HEK293T (cell line): ENCODE results near the gene STXBP6.

Experiments
- BHLHE40 ChIP-seq: fragments of 450-650 bp; IDR thresholded peaks from 2 replicates; pipeline ENCODE4 v1.6.1; 2016; ENCODE audit warnings: mild to moderate bottlenecking, moderate library complexity, borderline replicate concordance
- ELF4 ChIP-seq: fragments of 450-650 bp; IDR thresholded peaks from 2 replicates; pipeline ENCODE4 v1.6.1; 2017; ENCODE audit warnings: antibody characterized with exemption
- FOXA1 ChIP-seq: fragments of 450-650 bp; IDR thresholded peaks from 2 replicates; pipeline ENCODE4 v1.6.1; 2016; ENCODE audit warnings: mild to moderate bottlenecking
- FOXK2 ChIP-seq: fragments of 450-650 bp; IDR thresholded peaks from 2 replicates; pipeline ENCODE4 v1.6.1; 2016; ENCODE audit warnings: mild to moderate bottlenecking
- FOXM1 ChIP-seq: fragments of 450-650 bp; IDR thresholded peaks from 2 replicates; pipeline ENCODE4 v1.6.1; 2017; ENCODE audit warnings: mild to moderate bottlenecking, borderline replicate concordance
- HDGF ChIP-seq: fragments of 450-650 bp; IDR thresholded peaks from 2 replicates; pipeline ENCODE4 v1.6.1; 2017; ENCODE audit warnings: antibody characterized with exemption, borderline replicate concordance
- L3MBTL2 ChIP-seq: fragments of 450-650 bp; conservative IDR thresholded peaks from 2 replicates; pipeline ENCODE4 v1.6.1; 2016; ENCODE audit warnings: mild to moderate bottlenecking
- NFRKB ChIP-seq: fragments of 450-650 bp; IDR thresholded peaks from 2 replicates; pipeline ENCODE4 v1.6.1; 2016; ENCODE audit warnings: mild to moderate bottlenecking, moderate library complexity
- SP1 ChIP-seq: fragments of 450-650 bp; IDR thresholded peaks from 2 replicates; pipeline ENCODE4 v1.6.1; 2017
- SUZ12 ChIP-seq: fragments of 450-650 bp; IDR thresholded peaks from 2 replicates; pipeline ENCODE4 v1.6.1; 2016; ENCODE audit warnings: mild to moderate bottlenecking
- TARDBP ChIP-seq: fragments of 450-650 bp; IDR thresholded peaks from 2 replicates; pipeline ENCODE4 v1.6.1; 2016
- ZNF384 ChIP-seq: fragments of 450-650 bp; IDR thresholded peaks from 2 replicates; pipeline ENCODE4 v1.6.1; 2016
- TF ChIP-seq, protein P1 (sequence below): fragments of 450-650 bp; IDR thresholded peaks from 2 replicates; pipeline ENCODE4 v1.6.1; 2016

DNA sequence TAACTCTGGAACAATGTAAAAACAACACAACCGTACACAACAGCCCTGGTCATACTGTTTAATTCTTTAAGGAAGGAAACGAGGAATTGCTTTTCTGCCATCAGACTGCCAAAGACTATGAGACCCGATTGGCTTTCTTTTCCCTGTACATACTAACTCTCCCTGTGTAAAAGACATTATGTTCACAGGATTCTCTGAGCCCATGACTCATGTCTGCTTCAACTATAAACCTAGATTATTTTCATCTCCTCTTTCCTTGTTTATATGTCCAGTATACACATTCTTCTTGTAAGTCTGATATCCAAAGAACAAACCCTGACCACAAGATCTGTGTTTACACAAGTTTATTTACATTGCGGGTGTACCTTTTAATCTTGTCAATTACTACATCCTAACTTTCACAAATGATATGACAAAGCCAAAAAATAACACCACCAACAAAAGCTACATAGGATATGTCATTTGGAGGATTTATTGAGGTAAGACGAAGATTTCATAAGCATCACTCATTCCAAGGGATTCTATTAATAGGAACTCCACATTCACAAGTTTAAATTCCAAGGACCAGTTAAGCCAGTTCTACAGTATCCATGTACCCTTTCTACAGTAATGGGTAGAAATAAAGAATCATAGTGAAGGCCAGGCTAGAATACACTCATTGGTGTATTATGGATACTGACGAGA, 67.3 kb downstream of the STXBP6 start:
- TF ChIP-seq HDGF (no peak), FOXK2 (no peak), FOXM1 (no peak), ZNF384 (no peak), SUZ12 (no peak), FOXA1 (no peak), L3MBTL2 (no peak), BHLHE40 (no peak), SP1 (no peak), TARDBP (no peak), ELF4 (no peak), NFRKB (no peak)
- TF ChIP-seq, protein P1, sequence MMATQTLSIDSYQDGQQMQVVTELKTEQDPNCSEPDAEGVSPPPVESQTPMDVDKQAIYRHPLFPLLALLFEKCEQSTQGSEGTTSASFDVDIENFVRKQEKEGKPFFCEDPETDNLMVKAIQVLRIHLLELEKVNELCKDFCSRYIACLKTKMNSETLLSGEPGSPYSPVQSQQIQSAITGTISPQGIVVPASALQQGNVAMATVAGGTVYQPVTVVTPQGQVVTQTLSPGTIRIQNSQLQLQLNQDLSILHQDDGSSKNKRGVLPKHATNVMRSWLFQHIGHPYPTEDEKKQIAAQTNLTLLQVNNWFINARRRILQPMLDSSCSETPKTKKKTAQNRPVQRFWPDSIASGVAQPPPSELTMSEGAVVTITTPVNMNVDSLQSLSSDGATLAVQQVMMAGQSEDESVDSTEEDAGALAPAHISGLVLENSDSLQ: no peak
